Vagina (tissue), 2 donors: ENCODE results near the gene ACMSD. TPM values are rescaled to one million over a fixed set of nuclear protein-coding genes. Genes with fewer than 3 reads are reported as not detected.
"Not testable (repeated sequence)": the region's sequence is repeated elsewhere in the genome, so short reads cannot be mapped to it uniquely, and the experiment has no call there.

Experiments used
- DNase-seq, 2 donors: peaks; one replicate each; pipeline ENCODE4 v3.0.0-alpha.2; 2017; ENCODE audit errors: extremely low spot score in 2 of 2
- H3K27ac ChIP-seq: fragments of 200-600 bp; sonication (generic); one replicate; pipeline ENCODE4 v1.5.1; 2019
- H3K27me3 ChIP-seq: fragments of 200-600 bp; sonication (generic); one replicate; pipeline ENCODE4 v1.5.1; 2019
- H3K36me3 ChIP-seq, 2 donors: fragments of 200-600 bp; sonication (generic); one replicate each; pipeline ENCODE4 v1.5.1; 2017 to 2019
- H3K4me1 ChIP-seq: fragments of 200-600 bp; sonication (generic); one replicate; pipeline ENCODE4 v1.5.1; 2019
- H3K4me3 ChIP-seq, 2 donors: fragments of 200-600 bp; sonication (generic); 1 replicate in 1 of 2; 2 replicates in 1 of 2; pipeline ENCODE4 v1.5.1; 2016 to 2019
- H3K9me3 ChIP-seq: fragments of 200-600 bp; sonication (generic); one replicate; pipeline ENCODE4 v1.5.1; 2019
- POLR2A ChIP-seq, 2 donors: fragments of 450-650 bp; IDR thresholded peaks; one replicate each; pipeline ENCODE4 v1.6.1; 2017; ENCODE audit warnings: antibody characterized with exemption in 2 of 2, mild to moderate bottlenecking in 2 of 2, moderate library complexity in 2 of 2
- POLR2AphosphoS5 ChIP-seq, 2 donors: sonication (generic); formaldehyde crosslinking; IDR thresholded peaks; one replicate each; pipeline ENCODE4 v1.9.0; 2017; ENCODE audit warnings: antibody characterized with exemption in 2 of 2, mild to moderate bottlenecking in 2 of 2, low read depth in 1 of 2; ENCODE audit not compliant: insufficient read depth in 1 of 2
- intact Hi-C: fragments of 100-400 bp; cut with DNase I; formaldehyde crosslinking; loops from one replicate; pipeline ENCODE4 v1.15.1; 2023
- total RNA-seq: library from RNA; depleted of rRNA; stranded (reverse); fragments of >200 nt; gene quantifications from one replicate; pipeline ENCODE4 v1.2.3, GENCODE V29; 2016
- TF ChIP-seq, protein P1 (sequence below), 3 experiments: fragments of 450-650 bp in 2 of 3; fragments of 200-600 bp in 1 of 3; sonication (generic) in 1 of 3; IDR thresholded peaks; one replicate each; pipeline ENCODE4 v1.5.1; 2017 to 2019; ENCODE audit warnings: antibody characterized with exemption in 3 of 3, mild to moderate bottlenecking in 2 of 3, moderate library complexity in 2 of 3

ACMSD gene
- total RNA-seq, 1 donor from 2014 or later = not detected

DNA sequence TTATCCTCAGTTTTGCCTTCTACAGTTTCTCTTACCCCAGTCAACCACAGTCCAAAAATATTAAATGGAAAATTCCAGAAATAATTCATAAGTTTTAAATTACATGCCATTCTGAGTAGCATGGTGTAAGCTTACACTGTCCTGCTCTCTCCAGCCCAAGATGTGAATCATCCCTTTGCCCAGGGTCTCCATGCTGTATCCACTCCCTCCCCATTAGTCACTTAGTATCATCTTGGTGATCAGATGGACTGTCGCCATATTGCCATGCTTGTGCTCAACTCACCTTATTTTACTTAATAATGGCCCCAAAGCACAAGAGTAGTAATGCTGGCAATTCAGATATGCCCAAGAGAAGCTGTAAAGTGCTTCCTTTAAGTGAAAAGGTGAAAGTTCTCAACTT, 61.7 kb downstream of the ACMSD start:
- Histone ChIP-seq H3K27me3 (no peaks in the 10 kb centered on the region), H3K4me3 (no peak overlapping the region), H3K9me3 (no peaks in the 10 kb centered on the region), H3K36me3 (no peaks in the 10 kb centered on the region), H3K27ac (no peak overlapping the region), H3K4me1 (no peaks in the 10 kb centered on the region)
- TF ChIP-seq, protein P1, sequence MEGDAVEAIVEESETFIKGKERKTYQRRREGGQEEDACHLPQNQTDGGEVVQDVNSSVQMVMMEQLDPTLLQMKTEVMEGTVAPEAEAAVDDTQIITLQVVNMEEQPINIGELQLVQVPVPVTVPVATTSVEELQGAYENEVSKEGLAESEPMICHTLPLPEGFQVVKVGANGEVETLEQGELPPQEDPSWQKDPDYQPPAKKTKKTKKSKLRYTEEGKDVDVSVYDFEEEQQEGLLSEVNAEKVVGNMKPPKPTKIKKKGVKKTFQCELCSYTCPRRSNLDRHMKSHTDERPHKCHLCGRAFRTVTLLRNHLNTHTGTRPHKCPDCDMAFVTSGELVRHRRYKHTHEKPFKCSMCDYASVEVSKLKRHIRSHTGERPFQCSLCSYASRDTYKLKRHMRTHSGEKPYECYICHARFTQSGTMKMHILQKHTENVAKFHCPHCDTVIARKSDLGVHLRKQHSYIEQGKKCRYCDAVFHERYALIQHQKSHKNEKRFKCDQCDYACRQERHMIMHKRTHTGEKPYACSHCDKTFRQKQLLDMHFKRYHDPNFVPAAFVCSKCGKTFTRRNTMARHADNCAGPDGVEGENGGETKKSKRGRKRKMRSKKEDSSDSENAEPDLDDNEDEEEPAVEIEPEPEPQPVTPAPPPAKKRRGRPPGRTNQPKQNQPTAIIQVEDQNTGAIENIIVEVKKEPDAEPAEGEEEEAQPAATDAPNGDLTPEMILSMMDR (IDR thresholded peaks at IDR 0.05) = no peak
- TF ChIP-seq POLR2AphosphoS5 (IDR thresholded peaks at IDR 0.05; ENCODE audit: insufficient read depth in 1 of 2, low read depth in 1 of 2) = no peak
- intact Hi-C loops = no loop called here
- DNase-seq = no peak

DNA sequence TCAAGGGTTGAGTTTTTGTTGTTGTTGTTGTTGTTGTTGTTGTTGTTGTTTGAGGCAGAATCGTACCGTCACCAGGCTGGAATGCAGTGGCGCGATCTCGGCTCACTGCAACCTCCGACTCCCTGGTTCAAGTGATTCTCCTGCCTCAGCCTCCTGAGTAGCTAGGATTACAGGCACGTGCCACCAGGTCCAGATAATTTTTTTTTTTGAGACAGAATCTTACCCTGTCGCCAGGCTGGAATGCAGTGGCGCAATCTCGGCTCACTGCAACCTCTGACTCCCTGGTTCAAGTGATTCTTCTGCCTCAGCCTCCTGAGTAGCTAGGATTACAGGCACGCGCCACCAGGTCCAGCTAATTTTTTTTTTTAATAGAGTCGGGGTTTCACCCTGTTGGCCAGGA, 65.3 kb downstream of the ACMSD start:
- H3K4me1 ChIP-seq, H3K27me3 ChIP-seq, H3K9me3 ChIP-seq, intact Hi-C loops, DNase-seq, H3K27ac ChIP-seq, H3K4me3 ChIP-seq, H3K36me3 ChIP-seq: not testable (repeated sequence)

DNA sequence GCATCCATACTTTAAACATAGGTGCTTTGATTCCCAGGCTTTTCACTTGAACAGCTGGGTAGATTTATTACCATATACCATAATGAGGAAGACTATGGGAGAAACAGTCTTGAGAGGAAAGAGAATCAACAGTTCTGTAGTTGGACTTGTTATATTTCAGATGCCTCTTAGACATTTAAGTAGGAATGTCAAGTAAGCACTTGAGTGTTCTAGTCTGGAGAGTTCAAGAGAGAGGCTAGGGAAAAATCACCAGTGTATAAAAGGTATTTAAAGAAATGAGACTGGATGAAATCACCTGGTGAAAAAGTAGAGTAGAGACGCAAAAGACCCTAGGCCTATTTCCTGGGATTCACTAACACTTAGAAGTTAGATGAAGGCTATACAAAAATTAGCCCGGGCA, 66.8 kb downstream of the ACMSD start:
- Histone ChIP-seq H3K27me3 (no peaks in the 10 kb centered on the region), H3K9me3 (no peaks in the 10 kb centered on the region), H3K4me3 (no peak overlapping the region), H3K36me3 (no peaks in the 10 kb centered on the region), H3K27ac (no peak overlapping the region), H3K4me1 (no peaks in the 10 kb centered on the region)
- no peak for TF ChIP-seq POLR2A (IDR thresholded peaks at IDR 0.05)
- no peak for DNase-seq
- intact Hi-C loops = no loop called here

DNA sequence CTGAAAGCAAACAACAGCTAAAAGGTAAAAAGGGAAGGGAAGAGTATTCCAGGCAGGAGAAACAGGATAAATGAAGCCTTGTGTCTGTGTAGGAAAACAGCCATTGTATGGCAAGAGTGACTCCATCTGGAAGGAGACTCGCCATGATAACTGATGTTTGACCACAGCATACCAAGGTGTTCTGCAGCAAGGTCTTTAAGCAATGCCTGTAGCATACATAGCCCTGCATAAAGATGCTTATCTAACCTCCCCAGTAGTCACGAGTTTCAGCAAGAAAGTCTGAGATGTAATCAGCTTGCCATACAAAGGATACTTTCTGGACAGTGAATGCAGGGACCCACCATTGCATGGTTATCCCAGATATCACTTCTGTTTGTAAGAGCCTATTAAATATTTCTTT, 68.3 kb downstream of the ACMSD start:
- no peaks in the 10 kb centered on the region for H3K27me3 ChIP-seq
- TF ChIP-seq POLR2AphosphoS5 (IDR thresholded peaks at IDR 0.05; ENCODE audit: insufficient read depth in 1 of 2, low read depth in 1 of 2) = no peak
- TF ChIP-seq, protein P1 (IDR thresholded peaks at IDR 0.05) = no peak
- no peak for TF ChIP-seq POLR2A (IDR thresholded peaks at IDR 0.05)
- DNase-seq = no peak
- H3K4me1 ChIP-seq = no peaks in the 10 kb centered on the region
- H3K36me3 ChIP-seq = no peaks in the 10 kb centered on the region
- no peaks in the 10 kb centered on the region for H3K9me3 ChIP-seq
- no peak overlapping the region for H3K4me3 ChIP-seq
- no peak overlapping the region for H3K27ac ChIP-seq
- intact Hi-C loops = no loop called here

DNA sequence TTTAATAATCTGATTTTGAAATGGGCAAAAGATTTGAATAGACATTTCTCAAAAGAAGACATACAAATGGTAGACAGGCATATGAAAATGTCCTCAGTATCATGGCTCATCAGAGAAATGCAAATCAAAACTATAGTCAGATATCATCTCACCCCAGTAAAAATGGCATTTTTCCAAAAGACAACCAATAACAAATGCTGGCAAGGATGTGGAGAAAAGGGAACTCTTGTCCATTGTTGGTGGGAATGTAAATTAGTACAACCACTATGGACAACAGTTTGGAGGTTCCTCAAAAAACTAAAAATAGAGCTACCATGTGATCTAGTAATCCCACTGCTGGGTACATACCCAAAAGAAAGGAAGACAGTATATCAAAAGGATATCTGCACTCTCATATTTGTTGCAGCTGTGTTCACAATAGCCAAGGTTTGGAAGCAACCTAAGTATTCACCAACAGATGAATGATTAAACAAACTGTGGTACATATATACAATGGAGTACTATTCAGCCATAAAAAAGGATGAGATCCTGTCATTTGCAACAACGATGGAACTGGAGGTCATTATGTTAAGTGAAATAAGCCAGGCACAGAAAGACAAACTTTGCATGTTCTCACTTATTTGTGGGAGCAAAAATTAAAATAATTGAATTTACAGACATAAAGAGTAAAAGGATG, 69.2 kb downstream of the ACMSD start:
- H3K27me3 ChIP-seq, H3K4me1 ChIP-seq, intact Hi-C loops, DNase-seq, H3K36me3 ChIP-seq, H3K9me3 ChIP-seq, H3K4me3 ChIP-seq, H3K27ac ChIP-seq: not testable (repeated sequence)

DNA sequence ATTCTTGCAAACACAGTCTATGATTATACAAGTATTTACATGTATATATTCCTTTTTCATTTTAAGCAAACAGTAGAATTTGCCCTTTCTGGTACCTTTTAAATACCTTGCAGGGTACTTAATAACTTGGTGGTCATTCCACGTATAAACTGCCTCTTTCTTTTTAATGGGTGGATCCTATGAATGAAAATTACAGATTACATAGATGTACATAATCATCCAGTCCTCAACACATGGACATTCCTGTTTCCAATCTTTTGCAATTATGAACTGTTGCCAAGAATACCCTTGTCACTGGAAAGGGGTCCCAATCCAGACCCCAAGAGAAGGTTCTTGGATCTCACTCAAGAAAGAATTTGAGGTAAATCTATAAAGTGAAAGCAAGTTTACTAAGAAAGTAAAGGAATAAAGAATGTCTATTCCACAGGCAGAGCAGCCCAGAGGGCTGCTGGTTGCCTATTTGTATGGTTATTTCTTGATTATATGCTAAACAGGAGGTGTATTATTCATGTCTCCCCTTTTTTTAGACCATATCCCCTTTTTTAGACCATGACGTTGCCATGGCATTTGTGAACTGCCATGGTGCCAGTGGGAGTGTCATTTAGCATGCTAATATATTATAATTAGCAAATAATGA, 72.5 kb downstream of the ACMSD start:
- H3K9me3 ChIP-seq = no peaks in the 10 kb centered on the region
- no peak overlapping the region for H3K4me3 ChIP-seq
- DNase-seq = no peak
- no peak overlapping the region for H3K27ac ChIP-seq
- no peaks in the 10 kb centered on the region for H3K4me1 ChIP-seq
- TF ChIP-seq POLR2AphosphoS5 (IDR thresholded peaks at IDR 0.05; ENCODE audit: insufficient read depth in 1 of 2, low read depth in 1 of 2) (no peak), POLR2A (IDR thresholded peaks at IDR 0.05) (no peak)
- TF ChIP-seq, protein P1 (IDR thresholded peaks at IDR 0.05) = no peak
- H3K27me3 ChIP-seq = no peaks in the 10 kb centered on the region
- intact Hi-C loops = no loop called here
- no peaks in the 10 kb centered on the region for H3K36me3 ChIP-seq
